Naive thymus-derived CD4-positive, alpha-beta T cell (primary cell): ENCODE results near the gene KDM4C. TPM values are rescaled to one million over a fixed set of nuclear protein-coding genes. Genes with fewer than 3 reads are reported as not detected.
A peak's percentile ranks its signal among the peaks of the same experiment; 100 is the strongest.

Experiments used
- ATAC-seq: fragments of 150-1000 bp; cut with Tn5 transposase; 2 replicates; pipeline ENCODE4 v1.10.0; 2021; ENCODE audit warnings: mild to moderate bottlenecking, moderate library complexity
- CTCF ChIA-PET: fragments of 350-600 bp; sonication (Branson Sonifier 250); formaldehyde crosslinking; loops from one replicate; lab custom pipeline; 2021; ENCODE audit warnings: antibody characterized with exemption; lab: Charles Lee
- POLR2A ChIA-PET: fragments of 350-600 bp; sonication (Branson Sonifier 250); formaldehyde crosslinking; loops from one replicate; lab custom pipeline; 2021; ENCODE audit warnings: antibody characterized with exemption, inconsistent platforms; lab: Charles Lee
- DNase-seq, 9 donors: peaks; one replicate each; pipeline versions ENCODE4 v3.0.0 to v3.0.0-alpha.2; 2020 to 2022; ENCODE audit warnings: mixed read lengths in 1 of 9
- H3K27ac ChIP-seq: one replicate; pipeline ENCODE4 v1.7.0; 2013; ENCODE audit warnings: mild to moderate bottlenecking, low read depth, low read length, moderate library complexity
- H3K27me3 ChIP-seq, 2 donors: one replicate each; pipeline ENCODE4 v1.7.0; 2013; ENCODE audit warnings: low read length in 2 of 2, mild to moderate bottlenecking in 2 of 2, moderate library complexity in 2 of 2; ENCODE audit not compliant: control insufficient read depth in 2 of 2, insufficient read depth in 2 of 2
- H3K36me3 ChIP-seq, 3 experiments: 1 replicate in 2 of 3; 2 replicates in 1 of 3; pipeline ENCODE4 v1.7.0; 2013; ENCODE audit warnings: low read length in 3 of 3, mild to moderate bottlenecking in 3 of 3, moderate library complexity in 1 of 3; ENCODE audit not compliant: insufficient read depth in 3 of 3, control insufficient read depth in 2 of 3
- H3K4me1 ChIP-seq, 2 donors: one replicate each; pipeline ENCODE4 v1.7.0; 2013; ENCODE audit warnings: low read length in 2 of 2, mild to moderate bottlenecking in 2 of 2, moderate library complexity in 1 of 2; ENCODE audit not compliant: control insufficient read depth in 2 of 2, insufficient read depth in 2 of 2
- H3K4me3 ChIP-seq: 2 replicates; pipeline ENCODE4 v1.7.0; 2013; ENCODE audit warnings: mild to moderate bottlenecking, low read length
- H3K9me3 ChIP-seq, 3 experiments: 1 replicate in 2 of 3; 2 replicates in 1 of 3; pipeline ENCODE4 v1.7.0; 2013; ENCODE audit warnings: low read length in 3 of 3; ENCODE audit not compliant: control insufficient read depth in 2 of 3
- H3K27ac Mint-ChIP-seq, 9 donors: one replicate each; pipeline ENCODE4 v1.8.0; 2020 to 2022; ENCODE audit warnings: mixed read lengths in 9 of 9, mild to moderate bottlenecking in 8 of 9, moderate library complexity in 5 of 9, inconsistent platforms in 2 of 9
- H3K27me3 Mint-ChIP-seq, 5 donors: one replicate each; pipeline ENCODE4 v1.8.0; 2021 to 2022; ENCODE audit warnings: mixed read lengths in 5 of 5, mild to moderate bottlenecking in 1 of 5
- H3K36me3 Mint-ChIP-seq, 5 donors: one replicate each; pipeline ENCODE4 v1.8.0; 2020 to 2022; ENCODE audit warnings: mixed read lengths in 5 of 5, mild to moderate bottlenecking in 3 of 5, inconsistent platforms in 1 of 5
- H3K4me1 Mint-ChIP-seq, 7 donors: one replicate each; pipeline ENCODE4 v1.8.0; 2020 to 2022; ENCODE audit warnings: mixed read lengths in 7 of 7, mild to moderate bottlenecking in 3 of 7, inconsistent platforms in 1 of 7
- H3K4me3 Mint-ChIP-seq, 10 donors: one replicate each; pipeline ENCODE4 v1.8.0; 2020 to 2022; ENCODE audit warnings: mild to moderate bottlenecking in 10 of 10, mixed read lengths in 10 of 10, moderate library complexity in 6 of 10, inconsistent platforms in 2 of 10
- H3K9me3 Mint-ChIP-seq, 11 donors: one replicate each; pipeline ENCODE4 v1.8.0; 2020 to 2022; ENCODE audit warnings: mixed read lengths in 11 of 11, mild to moderate bottlenecking in 4 of 11, inconsistent platforms in 1 of 11, moderate library complexity in 1 of 11
- intact Hi-C, 2 donors: fragments of 100-400 bp; cut with micrococcal nuclease; formaldehyde crosslinking; loops; one replicate each; pipeline ENCODE4 v1.15.1; 2023
- polyA plus RNA-seq, 2 donors: library from polyadenylated mRNA; unstranded; fragments of 300-500 nt; fragmentation: Illumina TruSeq; gene quantifications; one replicate each; pipeline ENCODE4 v1.2.3, GENCODE V29; 2021
- total RNA-seq, 6 experiments: library from RNA in 5 of 6; stranded (reverse) in 5 of 6; gene quantifications; 1 replicate in 5 of 6; 2 replicates in 1 of 6; pipeline ENCODE4 v1.2.3 and lab custom pipeline; 2021 to 2026

KDM4C gene
- total and polyA plus RNA-seq, 7 experiments from 2014 or later, result 38.5 to 100 (median 91.3) TPM

DNA sequence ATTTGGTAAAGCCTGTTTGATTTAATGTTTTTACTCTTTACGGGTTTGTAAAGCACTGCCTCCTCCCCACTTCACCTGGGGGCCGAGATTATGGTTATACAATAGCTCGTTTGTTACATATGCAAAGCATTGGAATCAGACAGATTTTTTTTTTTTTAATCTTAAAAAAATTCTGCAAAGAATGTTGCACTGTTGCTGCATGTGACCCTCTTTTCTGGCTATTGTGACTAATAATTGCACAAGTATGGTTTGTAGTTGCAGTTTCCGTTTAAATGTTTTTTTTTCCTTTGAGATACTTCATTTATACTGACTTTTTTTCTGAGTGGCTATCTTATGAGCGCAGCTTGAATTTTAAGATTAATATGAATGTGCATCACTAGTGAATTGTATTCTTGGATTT, 165.3 kb downstream of the KDM4C start:
- ChIA-PET CTCF (no interaction called here), POLR2A (interaction anchor here (0.6 kb wide), 2 partner anchors 22 to 609 kb away, joined by 3 to 5 read pairs; no protein-coding TSS in a partner anchor)
- H3K36me3 Mint-ChIP-seq, result peaks cover 0 to 58% (median 43%) of the 10 kb centered on the region in 5 donors
- Histone ChIP-seq H3K27ac (no peak overlapping the region), H3K9me3 (no peaks in the 10 kb centered on the region), H3K4me3 (no peak overlapping the region), H3K36me3 (peaks cover 0 to 4% (median 4%) of the 10 kb centered on the region in 3 experiments), H3K27me3 (no peaks in the 10 kb centered on the region), H3K4me1 (no peaks in the 10 kb centered on the region)
- no peak for DNase-seq
- intact Hi-C loops, result no loop called here
- H3K9me3 Mint-ChIP-seq, result peaks cover 0 to 4% (median 0%) of the 10 kb centered on the region in 11 donors
- no peak for ATAC-seq
- no peaks in the 10 kb centered on the region for H3K27me3 Mint-ChIP-seq
- no peak overlapping the region for H3K4me3 Mint-ChIP-seq
- H3K27ac Mint-ChIP-seq, result peak overlapping the region in 1 of 9 donors; percentile 28
- peaks cover 28 to 81% (median 54%) of the 10 kb centered on the region in 7 donors for H3K4me1 Mint-ChIP-seq

DNA sequence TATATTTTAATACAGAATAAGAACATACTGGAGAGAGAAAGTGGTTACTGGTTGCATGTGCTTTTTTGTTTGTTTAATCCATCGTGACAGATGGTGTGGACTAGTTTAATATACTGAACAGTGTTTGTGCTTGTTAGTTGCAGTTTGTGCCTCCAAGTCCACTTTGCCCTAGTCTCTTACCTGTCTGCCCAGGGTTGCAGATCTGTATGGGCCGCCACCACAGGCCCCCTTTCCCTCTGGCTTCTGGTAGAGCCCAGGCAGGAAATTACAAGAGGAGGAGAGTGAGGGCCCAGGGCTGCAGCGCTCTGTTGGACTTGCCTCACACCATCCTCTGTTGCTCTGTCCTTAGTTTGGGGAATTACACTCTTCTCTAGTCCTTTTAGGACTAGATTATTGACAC, 166.4 kb downstream of the KDM4C start:
- Histone ChIP-seq H3K27ac (no peak overlapping the region), H3K4me1 (no peaks in the 10 kb centered on the region), H3K27me3 (no peaks in the 10 kb centered on the region), H3K9me3 (no peaks in the 10 kb centered on the region), H3K36me3 (peaks cover 0 to 4% (median 4%) of the 10 kb centered on the region in 3 experiments), H3K4me3 (no peak overlapping the region)
- ATAC-seq, result no peak
- Mint-ChIP-seq H3K27me3 (no peaks in the 10 kb centered on the region), H3K4me1 (peaks cover 30 to 82% (median 59%) of the 10 kb centered on the region in 7 donors), H3K36me3 (peaks cover 6 to 58% (median 39%) of the 10 kb centered on the region in 5 donors), H3K27ac (no peak overlapping the region), H3K4me3 (no peak overlapping the region), H3K9me3 (peaks cover 0 to 3% (median 0%) of the 10 kb centered on the region in 11 donors)
- ChIA-PET POLR2A (no interaction called here), CTCF (interaction anchor here (0.6 kb wide), 1 partner anchor 355 kb away, joined by 3 read pairs; no protein-coding TSS in a partner anchor)
- intact Hi-C loops, result no loop called here
- DNase-seq, result no peak

DNA sequence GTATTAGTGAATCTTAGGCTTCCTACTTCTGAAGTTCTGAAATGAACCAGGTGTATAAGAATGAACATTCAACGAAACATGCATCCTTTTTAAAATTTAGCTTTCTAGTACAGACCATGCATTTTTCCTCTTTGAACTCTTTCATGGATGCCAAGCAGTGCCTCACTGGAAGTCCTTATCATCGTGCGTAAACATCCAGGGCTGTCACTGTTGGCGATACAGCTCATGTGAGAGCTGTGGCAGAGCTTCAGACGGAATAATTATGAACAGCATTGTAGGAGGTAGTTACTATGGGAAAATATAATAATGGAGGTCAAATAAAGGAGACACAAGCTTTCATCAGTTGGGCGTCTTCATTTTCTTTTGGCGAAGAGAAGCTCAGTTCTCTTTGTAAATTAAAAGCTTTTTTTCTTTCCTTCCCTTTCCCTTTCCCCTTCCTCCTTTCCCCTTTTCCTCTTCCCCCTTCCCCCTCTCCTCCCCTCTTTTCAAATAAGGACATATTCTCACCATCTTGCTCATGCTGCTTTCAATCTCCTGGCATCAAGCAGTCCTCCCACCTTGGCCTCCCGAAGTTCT, 167.3 kb downstream of the KDM4C start:
- H3K4me3 ChIP-seq, result no peak overlapping the region
- intact Hi-C loops, result no loop called here
- no peaks in the 10 kb centered on the region for H3K27me3 Mint-ChIP-seq
- peaks cover 0 to 4% (median 4%) of the 10 kb centered on the region in 3 experiments for H3K36me3 ChIP-seq
- DNase-seq (no peak), ATAC-seq (no peak)
- ChIA-PET POLR2A (no interaction called here), CTCF (interaction anchor here (0.9 kb wide), 1 partner anchor 10 kb away, joined by 3 read pairs; no protein-coding TSS in a partner anchor)
- peaks cover 0 to 2% (median 0%) of the 10 kb centered on the region in 11 donors for H3K9me3 Mint-ChIP-seq
- no peaks in the 10 kb centered on the region for H3K27me3 ChIP-seq
- H3K27ac Mint-ChIP-seq, result no peak overlapping the region
- H3K9me3 ChIP-seq, result no peaks in the 10 kb centered on the region
- peaks cover 27 to 76% (median 58%) of the 10 kb centered on the region in 7 donors for H3K4me1 Mint-ChIP-seq
- no peaks in the 10 kb centered on the region for H3K4me1 ChIP-seq
- H3K36me3 Mint-ChIP-seq, result peaks cover 6 to 52% (median 40%) of the 10 kb centered on the region in 5 donors
- no peak overlapping the region for H3K27ac ChIP-seq
- H3K4me3 Mint-ChIP-seq, result no peak overlapping the region

DNA sequence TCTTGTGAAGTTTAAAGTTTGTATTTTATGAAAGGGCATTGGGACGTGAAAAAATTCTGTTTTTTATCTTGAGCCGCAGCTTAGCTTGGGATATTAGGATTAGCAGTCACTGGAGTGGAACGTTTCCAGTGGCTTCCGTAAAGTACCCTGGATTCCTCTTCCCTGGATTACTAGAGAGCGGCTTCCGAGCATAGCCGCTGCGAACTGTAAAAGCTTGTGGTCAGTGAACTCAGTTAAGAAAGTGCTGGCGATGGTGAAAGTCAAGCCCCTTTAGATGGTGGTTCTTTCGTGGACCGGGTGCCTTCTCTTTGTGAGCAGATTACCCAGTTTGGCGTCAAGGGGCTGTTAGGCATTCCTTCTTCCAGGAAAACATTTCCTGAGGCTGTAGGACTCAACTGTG, 168.1 kb downstream of the KDM4C start:
- CTCF ChIA-PET, result no interaction called here
- Mint-ChIP-seq H3K27ac (peak overlapping the region in 1 of 9 donors; percentile 57), H3K4me3 (no peak overlapping the region), H3K9me3 (peaks cover 0 to 2% (median 0%) of the 10 kb centered on the region in 11 donors), H3K27me3 (no peaks in the 10 kb centered on the region), H3K4me1 (peaks cover 23 to 71% (median 54%) of the 10 kb centered on the region in 7 donors), H3K36me3 (peaks cover 6 to 49% (median 39%) of the 10 kb centered on the region in 5 donors)
- no peaks in the 10 kb centered on the region for H3K27me3 ChIP-seq
- no peaks in the 10 kb centered on the region for H3K4me1 ChIP-seq
- ATAC-seq (no peak), DNase-seq (no peak)
- intact Hi-C loops, result no loop called here
- H3K9me3 ChIP-seq, result no peaks in the 10 kb centered on the region
- no peak overlapping the region for H3K27ac ChIP-seq
- POLR2A ChIA-PET, result no interaction called here
- H3K36me3 ChIP-seq, result peaks cover 0 to 4% (median 4%) of the 10 kb centered on the region in 3 experiments
- H3K4me3 ChIP-seq, result no peak overlapping the region

DNA sequence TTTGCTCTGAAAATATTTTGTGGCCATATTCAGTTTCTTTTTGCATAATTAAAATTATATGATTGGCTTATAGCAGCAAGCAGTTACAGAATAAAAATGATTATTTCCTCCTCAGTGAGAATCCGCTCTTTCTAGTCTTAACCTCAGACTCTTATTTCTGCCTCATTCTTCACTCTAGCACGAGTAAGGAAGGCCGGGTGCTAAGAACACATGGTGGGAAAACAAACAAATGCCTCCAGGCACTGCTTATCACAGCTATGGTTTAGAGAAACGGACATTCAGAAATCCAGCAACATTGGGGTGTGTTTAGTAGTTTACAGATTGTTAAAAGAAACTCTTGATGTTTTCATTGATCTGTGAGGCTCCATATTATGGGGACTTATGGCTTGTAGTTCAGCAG, 168.7 kb downstream of the KDM4C start:
- H3K4me1 ChIP-seq, result no peaks in the 10 kb centered on the region
- intact Hi-C loops, result no loop called here
- H3K9me3 Mint-ChIP-seq, result peaks cover 0 to 2% (median 0%) of the 10 kb centered on the region in 11 donors
- no peak for ATAC-seq
- no peaks in the 10 kb centered on the region for H3K27me3 ChIP-seq
- H3K27me3 Mint-ChIP-seq, result no peaks in the 10 kb centered on the region
- no peak overlapping the region for H3K4me3 Mint-ChIP-seq
- no peaks in the 10 kb centered on the region for H3K36me3 ChIP-seq
- POLR2A ChIA-PET, result no interaction called here
- CTCF ChIA-PET, result no interaction called here
- H3K9me3 ChIP-seq, result no peaks in the 10 kb centered on the region
- no peak overlapping the region for H3K27ac ChIP-seq
- H3K36me3 Mint-ChIP-seq, result peaks cover 6 to 43% (median 33%) of the 10 kb centered on the region in 5 donors
- no peak overlapping the region for H3K27ac Mint-ChIP-seq
- DNase-seq, result no peak
- H3K4me3 ChIP-seq, result no peak overlapping the region
- H3K4me1 Mint-ChIP-seq, result peaks cover 17 to 65% (median 48%) of the 10 kb centered on the region in 7 donors

DNA sequence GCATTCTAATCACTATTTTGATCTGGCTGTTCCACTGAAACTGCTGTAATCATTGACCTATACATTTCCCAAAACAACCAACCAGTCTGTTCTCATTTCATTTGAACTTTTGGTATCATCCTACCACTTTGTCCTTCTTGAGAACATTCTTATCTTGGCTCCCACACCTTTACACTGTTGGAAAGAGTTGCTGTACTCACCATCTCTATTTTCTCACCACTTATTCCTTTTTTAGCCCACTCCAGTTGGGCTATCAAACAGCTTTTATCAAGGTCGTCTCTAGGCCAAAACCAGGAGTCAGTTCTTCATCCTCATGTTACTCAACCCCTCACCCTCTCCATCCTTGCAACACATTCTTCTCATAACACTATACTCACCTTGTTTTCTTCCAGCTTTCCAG, 170.1 kb downstream of the KDM4C start:
- Mint-ChIP-seq H3K4me1 (peaks cover 6 to 60% (median 42%) of the 10 kb centered on the region in 7 donors), H3K9me3 (peaks cover 0 to 2% (median 0%) of the 10 kb centered on the region in 11 donors), H3K27me3 (no peaks in the 10 kb centered on the region), H3K4me3 (no peak overlapping the region), H3K36me3 (peaks cover 6 to 46% (median 23%) of the 10 kb centered on the region in 5 donors), H3K27ac (peak overlapping the region in 3 of 9 donors; percentile 6 to 47 (median 17))
- ATAC-seq (no peak), DNase-seq (no peak)
- POLR2A ChIA-PET, result no interaction called here
- Histone ChIP-seq H3K9me3 (no peaks in the 10 kb centered on the region), H3K27ac (no peak overlapping the region), H3K36me3 (no peaks in the 10 kb centered on the region), H3K4me1 (no peaks in the 10 kb centered on the region), H3K27me3 (no peaks in the 10 kb centered on the region), H3K4me3 (no peak overlapping the region)
- CTCF ChIA-PET, result interaction anchor here (1.1 kb wide), 1 partner anchor 12 kb away, joined by 3 read pairs; no protein-coding TSS in a partner anchor
- intact Hi-C loops, result no loop called here
